Posterior vena cava (tissue), 2 donors: ENCODE data around the gene RIPK1. TPM values are rescaled to one million over a fixed set of nuclear protein-coding genes. Genes with fewer than 3 reads are reported as not detected.
"Not testable (repeated sequence)": the region's sequence is repeated elsewhere in the genome, so short reads cannot be mapped to it uniquely, and the experiment has no call there.

Experiments used
- DNase-seq: peaks from one replicate; pipeline ENCODE4 v3.0.0-alpha.2; 2020; ENCODE audit warnings: low spot score
- intact Hi-C, 2 donors: fragments of 100-400 bp; cut with DNase I; formaldehyde crosslinking; loops; one replicate each; pipeline versions ENCODE4 v1.14.1 to v1.14.2; 2022 to 2023
- long read RNA-seq, 2 donors: library from polyadenylated mRNA; unstranded; transcript quantifications; one replicate each; pipeline ENCODE4 v2.0.0, GENCODE V29; 2020 to 2021
- total RNA-seq, 2 donors: library from RNA; stranded (reverse); fragmentation: NEBNext Ultra II Directional; extraction: Animal tissue kit (Norgen Biotek cat#: 25700); gene quantifications; one replicate each; pipeline ENCODE4 v1.2.1, GENCODE V29; 2021
- donor health status: DM: yes; HTN: yes; CAD: no.
- donor health status: DM: yes; HTN: yes; CAD: no.

Gene RIPK1
- 10 to 100 TPM; 19.9 to 20.3 TPM for total RNA-seq
- long read RNA-seq, donor 1, full-length matches to known transcripts, result 2 of 9 reads
- long read RNA-seq, donor 1, partial matches to known transcripts, result 3 of 9 reads
- long read RNA-seq, donor 1, other reads (novel, unspliced or antisense), result 4 of 9 reads
- long read RNA-seq, donor 2, full-length matches to known transcripts, result 1 of 12 reads
- long read RNA-seq, donor 2, partial matches to known transcripts, result 8 of 12 reads
- long read RNA-seq, donor 2, other reads (novel, unspliced or antisense), result 3 of 12 reads

- intact Hi-C loops, result no loop called here
- peak; percentile 98 for DNase-seq
These were observed at the start of gene RIPK1 for GRCh38 chr6:3068329-3069214. TSS of gene RIPK1 (plus strand) at chr6:3068494. CDS start at chr6:3076824, 8,330 bp downstream.

GRCh38 chr6:3019065-3019464, 49.2 kb upstream of the RIPK1 start:
- DNase-seq, result no peak
- intact Hi-C loops, result no loop called here

GRCh38 chr6:3019749-3020320, 48.5 kb upstream of the RIPK1 start:
- intact Hi-C loops, result no loop called here
- DNase-seq, result no peak

- DNase-seq, intact Hi-C loops: not testable (repeated sequence)
These were observed 47.2 kb upstream of the RIPK1 start for GRCh38 chr6:3020976-3021598.

- intact Hi-C loops, result loop anchor here in 1 of 2 donors (2.0 kb wide), 1 partner anchor 22 kb away; no protein-coding TSS in a partner anchor
- DNase-seq, result no peak
These were observed 45.3 kb upstream of the RIPK1 start for GRCh38 chr6:3022765-3023662.

- intact Hi-C loops, result loop anchor here in 1 of 2 donors (2.0 kb wide), 1 partner anchor 23 kb away; no protein-coding TSS in a partner anchor
- DNase-seq, result peak; percentile 98
These were observed 44.4 kb upstream of the RIPK1 start for GRCh38 chr6:3023663-3024483.

GRCh38 chr6:3026791-3027626, 41.3 kb upstream of the RIPK1 start:
- intact Hi-C loops, result no loop called here
- no peak for DNase-seq

- DNase-seq, intact Hi-C loops: not testable (repeated sequence)
These were observed 40.1 kb upstream of the RIPK1 start for GRCh38 chr6:3028156-3028555.

- intact Hi-C loops, result no loop called here
- no peak for DNase-seq
These were observed 36.2 kb upstream of the RIPK1 start for GRCh38 chr6:3031857-3032640.

GRCh38 chr6:3032986-3033385, 35.3 kb upstream of the RIPK1 start:
- intact Hi-C loops, result no loop called here
- no peak for DNase-seq

GRCh38 chr6:3033652-3034051, 34.6 kb upstream of the RIPK1 start:
- intact Hi-C loops, result no loop called here
- DNase-seq, result no peak

- no peak for DNase-seq
These were observed 32.9 kb upstream of the RIPK1 start for GRCh38 chr6:3035397-3035796.

GRCh38 chr6:3036861-3037637, 31.2 kb upstream of the RIPK1 start:
- intact Hi-C loops, result no loop called here
- DNase-seq, result no peak

More at GRCh38 chr6:3035397-3035796, 32.9 kb upstream of the RIPK1 start:
- intact Hi-C loops, result no loop called here

- intact Hi-C loops, result no loop called here
- DNase-seq, result no peak
These were observed 30.5 kb upstream of the RIPK1 start for GRCh38 chr6:3037638-3038365.

GRCh38 chr6:3039384-3039783, 28.9 kb upstream of the RIPK1 start:
- no peak for DNase-seq
- intact Hi-C loops, result no loop called here
